ENCODE data around the gene JARID2. TPM values are rescaled to one million over a fixed set of nuclear protein-coding genes. Genes with fewer than 3 reads are reported as not detected.

JARID2 gene
- total and polyA plus RNA-seq, 2 of the 4 experiments (the other 2 are of a cell fraction), result 9.6 to 12.9 TPM

DNA sequence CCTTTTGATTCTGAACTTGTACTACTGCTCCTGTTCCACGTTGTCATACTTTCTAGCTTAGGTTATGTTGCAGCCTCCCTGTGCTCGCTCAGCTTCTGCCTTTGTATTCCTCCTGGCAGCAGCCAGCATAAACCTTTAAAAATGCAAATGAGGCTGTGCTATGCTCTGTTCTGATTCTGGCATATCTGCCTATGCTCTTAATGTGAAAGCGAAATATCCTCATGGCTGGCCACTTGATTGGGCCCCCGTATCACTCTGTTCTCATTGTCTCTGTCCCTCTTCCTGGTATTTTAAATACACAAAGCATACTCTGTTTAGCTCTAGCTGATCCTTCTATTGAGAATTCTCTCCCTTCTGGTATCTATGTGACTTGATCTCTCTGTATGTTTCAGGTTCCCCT lies 139.0 kb downstream of the JARID2 start:
- Histone ChIP-seq H2BK120ac (ENCODE audit: low read depth, low read length) (no peak overlapping the region), H3K9me3 (ENCODE audit: control insufficient read depth, insufficient read depth, low read length) (no peaks in the 10 kb centered on the region), H4K8ac (ENCODE audit: low read depth in 2 of 2, low read length in 2 of 2) (no peak overlapping the region), H2BK5ac (ENCODE audit: low read depth, low read length, poor library complexity, severe bottlenecking) (no peak overlapping the region), H3K4me1 (ENCODE audit: control insufficient read depth, insufficient read depth, low read length) (peaks cover 22% of the 10 kb centered on the region), H3K56ac (ENCODE audit: extremely low read depth, insufficient read depth, low read length) (no peak overlapping the region), H2BK20ac (ENCODE audit: low read depth, low read length) (no peak overlapping the region), H3K27ac (ENCODE audit: insufficient read depth, low read length) (no peak overlapping the region), H2AK5ac (ENCODE audit: low read depth, low read length) (no peak overlapping the region), H3K36me3 (ENCODE audit: control insufficient read depth, insufficient read depth, low read length) (no peaks in the 10 kb centered on the region), H4K91ac (ENCODE audit: insufficient read depth, low read depth, low read length) (no peak overlapping the region), H3K18ac (ENCODE audit: low read depth, low read length) (no peak overlapping the region), H2AFZ (replicated peaks; ENCODE audit: low read length, poor library complexity) (no peak overlapping the region), H3K79me1 (ENCODE audit: low read depth in 1 of 2, low read length in 2 of 2) (peaks cover 25 to 89% of the 10 kb centered on the region in 2 experiments), H3K27me3 (ENCODE audit: control insufficient read depth, insufficient read depth, low read length) (no peaks in the 10 kb centered on the region), H3K9me1 (ENCODE audit: insufficient read depth, low read length) (peaks cover 13% of the 10 kb centered on the region; the same call in 1 of the 2 replicates), H4K20me1 (ENCODE audit: insufficient read depth, low read length) (peaks cover 91% of the 10 kb centered on the region), H3K9ac (ENCODE audit: low read depth, low read length) (no peak overlapping the region), H3K4me2 (ENCODE audit: low read depth, low read length) (no peak overlapping the region), H3K14ac (replicated peaks; ENCODE audit: low read depth, low read length) (0 out of 2 replicates have a peak overlapping the region, but pooled peaks have one; percentile 48), H2AK9ac (replicated peaks; ENCODE audit: low read depth, low read length, poor library complexity) (no peak overlapping the region), H3K23ac (ENCODE audit: low read depth, low read length) (no peak overlapping the region), H4K5ac (ENCODE audit: low read depth, low read length) (no peak overlapping the region), H3K4me3 (ENCODE audit: insufficient read depth, low read depth, low read length) (no peak overlapping the region), H2BK15ac (ENCODE audit: low read depth, low read length) (no peak overlapping the region), H3K4ac (ENCODE audit: low read depth, low read length) (no peak overlapping the region)
- in situ Hi-C loops (cut with MboI; ENCODE audit: low sequenced_read_pairs), result loop anchor here (10.0 to 25.0 kb wide), 2 partner anchors 130 to 1473 kb away; partner anchors contain the start of gene RNF182
- dilution Hi-C loops (cut with HindIII; ENCODE audit: low sequenced_read_pairs, unreplicated experiment), result no loop called here
- intact Hi-C loops (cut with micrococcal nuclease), result no loop called here
- DNase-seq (no peak), ATAC-seq (ENCODE audit: low read depth) (no peak)
- ChIA-PET POLR2A (ENCODE audit: unreplicated experiment) (no interaction called here), CTCF (no interaction called here)
- WGBS, 2 experiments (ENCODE audit: extremely low coverage in 2 of 2, insufficient read length in 1 of 2), result 100% methylated on average over 3 of the region's 4 CpGs; no CpG with 5 or more reads in 1 of the 2 experiments
- TF ChIP-seq, protein P1, sequence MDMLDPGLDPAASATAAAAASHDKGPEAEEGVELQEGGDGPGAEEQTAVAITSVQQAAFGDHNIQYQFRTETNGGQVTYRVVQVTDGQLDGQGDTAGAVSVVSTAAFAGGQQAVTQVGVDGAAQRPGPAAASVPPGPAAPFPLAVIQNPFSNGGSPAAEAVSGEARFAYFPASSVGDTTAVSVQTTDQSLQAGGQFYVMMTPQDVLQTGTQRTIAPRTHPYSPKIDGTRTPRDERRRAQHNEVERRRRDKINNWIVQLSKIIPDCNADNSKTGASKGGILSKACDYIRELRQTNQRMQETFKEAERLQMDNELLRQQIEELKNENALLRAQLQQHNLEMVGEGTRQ (IDR thresholded peaks at IDR 0.05; ENCODE audit: low read depth, low read length), result no peak
- no peak for TF ChIP-seq RFX5 (IDR thresholded peaks at IDR 0.05; ENCODE audit: low read depth, low read length)
- no peak for TF ChIP-seq CHD1 (IDR thresholded peaks at IDR 0.05; ENCODE audit: low read depth, low read length)
- TF ChIP-seq, protein P2, sequence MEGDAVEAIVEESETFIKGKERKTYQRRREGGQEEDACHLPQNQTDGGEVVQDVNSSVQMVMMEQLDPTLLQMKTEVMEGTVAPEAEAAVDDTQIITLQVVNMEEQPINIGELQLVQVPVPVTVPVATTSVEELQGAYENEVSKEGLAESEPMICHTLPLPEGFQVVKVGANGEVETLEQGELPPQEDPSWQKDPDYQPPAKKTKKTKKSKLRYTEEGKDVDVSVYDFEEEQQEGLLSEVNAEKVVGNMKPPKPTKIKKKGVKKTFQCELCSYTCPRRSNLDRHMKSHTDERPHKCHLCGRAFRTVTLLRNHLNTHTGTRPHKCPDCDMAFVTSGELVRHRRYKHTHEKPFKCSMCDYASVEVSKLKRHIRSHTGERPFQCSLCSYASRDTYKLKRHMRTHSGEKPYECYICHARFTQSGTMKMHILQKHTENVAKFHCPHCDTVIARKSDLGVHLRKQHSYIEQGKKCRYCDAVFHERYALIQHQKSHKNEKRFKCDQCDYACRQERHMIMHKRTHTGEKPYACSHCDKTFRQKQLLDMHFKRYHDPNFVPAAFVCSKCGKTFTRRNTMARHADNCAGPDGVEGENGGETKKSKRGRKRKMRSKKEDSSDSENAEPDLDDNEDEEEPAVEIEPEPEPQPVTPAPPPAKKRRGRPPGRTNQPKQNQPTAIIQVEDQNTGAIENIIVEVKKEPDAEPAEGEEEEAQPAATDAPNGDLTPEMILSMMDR (conservative IDR thresholded peaks at IDR 0.05; ENCODE audit: low read depth, low read length), result no peak
- no peak for TF ChIP-seq SMC3 (IDR thresholded peaks at IDR 0.05; ENCODE audit: low read depth, low read length)
- no peak for TF ChIP-seq CEBPB (IDR thresholded peaks at IDR 0.05; ENCODE audit: low read depth, low read length)
- no peak for TF ChIP-seq MAFK (IDR thresholded peaks at IDR 0.05; ENCODE audit: low read depth, low read length)
- TF ChIP-seq POLR2A (IDR thresholded peaks at IDR 0.05; ENCODE audit: low read depth, low read length), result no peak
- no peak for TF ChIP-seq NFE2L2 (IDR thresholded peaks at IDR 0.05; ENCODE audit: low read depth, low read length)
- TF ChIP-seq, protein P3, sequence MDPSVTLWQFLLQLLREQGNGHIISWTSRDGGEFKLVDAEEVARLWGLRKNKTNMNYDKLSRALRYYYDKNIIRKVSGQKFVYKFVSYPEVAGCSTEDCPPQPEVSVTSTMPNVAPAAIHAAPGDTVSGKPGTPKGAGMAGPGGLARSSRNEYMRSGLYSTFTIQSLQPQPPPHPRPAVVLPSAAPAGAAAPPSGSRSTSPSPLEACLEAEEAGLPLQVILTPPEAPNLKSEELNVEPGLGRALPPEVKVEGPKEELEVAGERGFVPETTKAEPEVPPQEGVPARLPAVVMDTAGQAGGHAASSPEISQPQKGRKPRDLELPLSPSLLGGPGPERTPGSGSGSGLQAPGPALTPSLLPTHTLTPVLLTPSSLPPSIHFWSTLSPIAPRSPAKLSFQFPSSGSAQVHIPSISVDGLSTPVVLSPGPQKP (IDR thresholded peaks at IDR 0.05; ENCODE audit: borderline replicate concordance, low read depth, low read length), result no peak
- TF ChIP-seq FOS (IDR thresholded peaks at IDR 0.05; ENCODE audit: low read depth, low read length), result no peak
- no peak for TF ChIP-seq RAD21 (IDR thresholded peaks at IDR 0.05; ENCODE audit: low read length)
- no peak for TF ChIP-seq BHLHE40 (IDR thresholded peaks at IDR 0.05; ENCODE audit: low read depth, low read length)
- no peak for TF ChIP-seq MAZ (IDR thresholded peaks at IDR 0.05; ENCODE audit: borderline replicate concordance, low read depth, low read length)
- TF ChIP-seq RCOR1 (IDR thresholded peaks at IDR 0.05; ENCODE audit: insufficient replicate concordance, low read length), result no peak
- TF ChIP-seq MXI1 (IDR thresholded peaks at IDR 0.05; ENCODE audit: borderline replicate concordance, low read depth, low read length), result no peak
- BruUV-seq (replicated peaks), result no TSS peak
